ENCODE results near the gene FMN1. TPM values are rescaled to one million over a fixed set of nuclear protein-coding genes. Genes with fewer than 3 reads are reported as not detected.
A peak's percentile ranks its signal among the peaks of the same experiment; 100 is the strongest.
"Not testable (repeated sequence)": the region's sequence is repeated elsewhere in the genome, so short reads cannot be mapped to it uniquely, and the experiment has no call there.

The FMN1 gene
- total and polyA plus RNA-seq, 7 donors = 0.21 to 20.0 (median 2.5) TPM

DNA sequence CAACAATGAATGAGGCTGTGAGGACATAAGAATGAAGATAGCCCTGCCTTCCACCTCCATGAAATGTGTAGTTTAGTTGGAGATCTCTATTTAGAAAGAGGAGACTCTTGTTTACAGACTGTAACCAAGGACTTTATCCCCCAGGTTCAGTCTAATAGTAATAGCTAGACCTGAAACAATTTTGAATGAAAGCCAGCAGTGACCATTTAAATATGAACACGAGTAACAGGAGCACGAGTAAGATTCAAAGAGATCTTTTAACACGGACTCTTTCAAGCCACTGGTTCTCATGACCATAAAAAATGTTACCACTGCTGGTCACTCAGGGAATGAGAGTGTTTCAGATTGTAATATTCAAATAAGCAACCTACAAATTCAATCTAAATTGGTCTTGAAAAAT lies 123.1 kb downstream of the FMN1 start:
- no peak for ATAC-seq
- no peaks in the 10 kb centered on the region for H3K9me3 ChIP-seq
- TF ChIP-seq, protein P1, sequence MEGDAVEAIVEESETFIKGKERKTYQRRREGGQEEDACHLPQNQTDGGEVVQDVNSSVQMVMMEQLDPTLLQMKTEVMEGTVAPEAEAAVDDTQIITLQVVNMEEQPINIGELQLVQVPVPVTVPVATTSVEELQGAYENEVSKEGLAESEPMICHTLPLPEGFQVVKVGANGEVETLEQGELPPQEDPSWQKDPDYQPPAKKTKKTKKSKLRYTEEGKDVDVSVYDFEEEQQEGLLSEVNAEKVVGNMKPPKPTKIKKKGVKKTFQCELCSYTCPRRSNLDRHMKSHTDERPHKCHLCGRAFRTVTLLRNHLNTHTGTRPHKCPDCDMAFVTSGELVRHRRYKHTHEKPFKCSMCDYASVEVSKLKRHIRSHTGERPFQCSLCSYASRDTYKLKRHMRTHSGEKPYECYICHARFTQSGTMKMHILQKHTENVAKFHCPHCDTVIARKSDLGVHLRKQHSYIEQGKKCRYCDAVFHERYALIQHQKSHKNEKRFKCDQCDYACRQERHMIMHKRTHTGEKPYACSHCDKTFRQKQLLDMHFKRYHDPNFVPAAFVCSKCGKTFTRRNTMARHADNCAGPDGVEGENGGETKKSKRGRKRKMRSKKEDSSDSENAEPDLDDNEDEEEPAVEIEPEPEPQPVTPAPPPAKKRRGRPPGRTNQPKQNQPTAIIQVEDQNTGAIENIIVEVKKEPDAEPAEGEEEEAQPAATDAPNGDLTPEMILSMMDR (IDR thresholded peaks at IDR 0.05) = no peak
- H3K36me3 ChIP-seq (ENCODE audit: insufficient read depth in 1 of 2, low read depth in 1 of 2) = no peaks in the 10 kb centered on the region
- H3K27ac ChIP-seq = no peak overlapping the region
- intact Hi-C loops (cut with DNase I) = no loop called here
- 27 to 54% (median 32%) methylated on average over 3 of the region's 3 CpGs for WGBS, 3 donors
- DNase-seq = no peak
- H3K4me3 ChIP-seq = no peak overlapping the region
- no peaks in the 10 kb centered on the region for H3K27me3 ChIP-seq (ENCODE audit: insufficient read depth in 3 of 3, low read length in 2 of 3)
- H3K4me1 ChIP-seq = peaks cover 18% of the 10 kb centered on the region

DNA sequence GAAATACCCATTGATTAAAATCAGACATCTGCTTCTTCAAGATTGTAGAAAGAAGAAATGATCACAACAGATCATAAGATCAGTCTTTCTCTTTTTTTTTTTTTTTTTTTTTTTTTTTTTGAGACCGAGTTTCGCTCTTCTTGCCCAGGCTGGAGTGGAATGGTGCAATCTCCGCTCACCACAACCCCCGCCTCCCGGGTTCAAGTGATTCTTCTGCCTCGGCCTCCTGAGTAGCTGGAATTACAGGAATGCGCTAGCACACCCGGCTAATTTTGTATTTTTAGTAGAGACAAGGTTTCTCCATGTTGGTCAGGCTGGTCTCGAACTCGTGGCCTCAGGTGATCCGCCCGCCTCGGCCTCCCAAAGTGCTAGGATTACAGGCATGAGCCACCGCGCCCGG lies 124.6 kb downstream of the FMN1 start:
- H3K4me3 ChIP-seq; DNase-seq; H3K9me3 ChIP-seq; H3K27ac ChIP-seq; ATAC-seq; H3K36me3 ChIP-seq (ENCODE audit: insufficient read depth in 1 of 2, low read depth in 1 of 2); H3K27me3 ChIP-seq (ENCODE audit: insufficient read depth in 3 of 3, low read length in 2 of 3): not testable (repeated sequence)
- WGBS, 3 donors = 96 to 98% (median 96%) methylated on average over 16 of the region's 16 CpGs
- peaks cover 18% of the 10 kb centered on the region for H3K4me1 ChIP-seq
- intact Hi-C loops (cut with DNase I) = loop anchor here in 1 of 2 donors (2.0 kb wide), 1 partner anchor 47 kb away; no protein-coding TSS in a partner anchor

DNA sequence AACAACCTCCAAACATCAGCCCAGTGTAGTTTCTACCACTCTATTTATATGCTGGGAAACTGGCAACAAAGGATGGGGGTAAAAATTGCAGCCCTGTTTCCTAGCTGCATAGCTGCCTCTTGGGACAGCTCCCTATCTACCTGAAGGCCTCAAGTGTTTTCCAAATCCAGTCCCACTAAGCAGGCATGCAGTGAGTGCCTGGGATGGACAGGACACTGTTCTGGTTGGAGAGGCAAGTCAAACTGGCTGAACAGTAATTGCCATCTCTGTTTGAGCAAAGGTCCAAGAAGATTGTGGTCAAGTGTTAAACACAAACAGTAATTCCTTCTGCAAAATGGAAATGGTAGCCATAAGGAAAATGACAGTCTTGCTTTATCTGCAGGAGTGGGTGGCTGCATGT lies 125.4 kb downstream of the FMN1 start:
- H3K4me3 ChIP-seq = no peak overlapping the region
- TF ChIP-seq, protein P1 (IDR thresholded peaks at IDR 0.05) = no peak
- peaks cover 18% of the 10 kb centered on the region for H3K4me1 ChIP-seq
- H3K27ac ChIP-seq = peak overlapping the region; percentile 56
- H3K36me3 ChIP-seq (ENCODE audit: insufficient read depth in 1 of 2, low read depth in 1 of 2) = no peaks in the 10 kb centered on the region
- no peaks in the 10 kb centered on the region for H3K9me3 ChIP-seq
- intact Hi-C loops (cut with DNase I) = loop anchor here in 1 of 2 donors (2.0 kb wide), 1 partner anchor 46 kb away; no protein-coding TSS in a partner anchor
- peak in 3 of 4 donors; percentile 2 to 13 (median 13) for ATAC-seq
- no peak for DNase-seq
- H3K27me3 ChIP-seq (ENCODE audit: insufficient read depth in 3 of 3, low read length in 2 of 3) = no peaks in the 10 kb centered on the region

DNA sequence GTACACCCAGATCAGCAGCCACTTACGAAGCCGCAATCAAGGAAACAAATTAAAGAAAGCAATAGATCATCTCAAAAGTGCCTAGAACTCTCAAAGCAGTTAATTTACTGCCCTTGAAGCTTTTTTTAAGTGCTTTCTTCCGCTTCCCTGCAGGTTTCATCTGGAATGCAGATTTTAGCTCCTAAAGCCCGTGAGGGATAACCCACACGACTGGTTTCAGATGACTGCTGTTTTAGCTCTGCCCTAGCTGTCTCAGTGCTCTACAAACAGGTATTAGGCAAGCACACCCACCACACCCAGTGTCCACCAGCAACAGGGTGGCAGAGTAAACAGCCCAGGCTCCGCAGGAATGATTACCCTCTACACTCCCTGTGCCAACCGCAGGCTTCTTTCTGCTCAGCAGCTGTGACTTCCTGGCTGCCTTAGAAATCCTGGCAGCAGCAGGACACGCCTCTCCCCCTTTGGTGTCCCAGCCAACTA lies 126.0 kb downstream of the FMN1 start:
- Histone ChIP-seq H3K27me3 (ENCODE audit: insufficient read depth in 3 of 3, low read length in 2 of 3) (no peaks in the 10 kb centered on the region), H3K36me3 (ENCODE audit: insufficient read depth in 1 of 2, low read depth in 1 of 2) (no peaks in the 10 kb centered on the region), H3K4me1 (peaks cover 18% of the 10 kb centered on the region), H3K27ac (peak overlapping the region; percentile 56), H3K9me3 (no peaks in the 10 kb centered on the region), H3K4me3 (peak overlapping the region; percentile 59)
- DNase-seq = peak; percentile 40 to 52
- intact Hi-C loops (cut with DNase I) = loop anchor here in 1 of 2 donors (2.0 kb wide), 1 partner anchor 46 kb away; no protein-coding TSS in a partner anchor
- TF ChIP-seq, protein P1 (IDR thresholded peaks at IDR 0.05) = no peak
- peak; percentile 83 to 98 (median 93) for ATAC-seq
- 22 to 39% (median 26%) methylated on average over 8 of the region's 8 CpGs for WGBS, 3 donors

DNA sequence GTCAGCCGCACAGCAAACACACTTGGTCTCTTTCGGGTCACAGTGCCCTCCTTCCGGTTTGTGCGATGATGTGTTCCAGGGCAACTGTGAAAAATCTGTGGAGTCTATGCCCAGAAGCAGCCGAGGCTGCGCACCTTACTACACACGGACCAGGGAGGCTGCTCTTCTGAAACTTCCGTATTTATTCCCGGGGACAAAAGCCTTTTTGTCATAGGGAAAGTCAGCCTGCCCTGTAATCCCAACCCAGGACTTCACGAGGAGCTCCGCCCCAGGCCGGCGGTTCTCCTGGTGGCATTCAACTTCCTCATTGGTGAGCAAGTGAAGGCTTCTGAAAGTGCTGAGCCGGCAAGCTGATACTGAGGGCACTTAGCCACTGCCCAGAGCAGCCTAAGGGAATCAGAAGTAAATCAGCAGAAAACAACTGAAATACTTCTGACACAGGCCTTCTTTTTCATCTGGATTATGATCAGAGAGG lies 126.5 kb downstream of the FMN1 start:
- TF ChIP-seq, protein P1 (IDR thresholded peaks at IDR 0.05) = no peak
- DNase-seq = peak; percentile 50 to 74
- Histone ChIP-seq H3K27ac (peak overlapping the region; percentile 56), H3K27me3 (ENCODE audit: insufficient read depth in 3 of 3, low read length in 2 of 3) (no peaks in the 10 kb centered on the region), H3K4me3 (peak overlapping the region; percentile 59), H3K4me1 (peaks cover 18% of the 10 kb centered on the region), H3K36me3 (ENCODE audit: insufficient read depth in 1 of 2, low read depth in 1 of 2) (no peaks in the 10 kb centered on the region), H3K9me3 (no peaks in the 10 kb centered on the region)
- WGBS, 3 donors = 16 to 33% (median 18%) methylated on average over 14 of the region's 14 CpGs
- intact Hi-C loops (cut with DNase I) = loop anchor here in 1 of 2 donors (2.0 kb wide), 1 partner anchor 45 kb away; no protein-coding TSS in a partner anchor
- ATAC-seq = peak; percentile 73 to 81 (median 76)

Data from psoas muscle (tissue), 8 donors.